H1 (cell line): ENCODE measurements around the gene LRP1-AS. TPM values are rescaled to one million over a fixed set of nuclear protein-coding genes. Genes with fewer than 3 reads are reported as not detected.

Experiments
- CBX8 ChIP-seq: fragments of 300-800, 300-1000 bp; sonication (generic); IDR thresholded peaks from 2 replicates; pipeline ENCODE4 v1.7.1; 2016; ENCODE audit warnings: low read depth, low read length, borderline replicate concordance
- GTF2F1 ChIP-seq: IDR thresholded peaks from 2 replicates; pipeline ENCODE4 v1.6.1; 2012; ENCODE audit warnings: low read depth, low read length, improper control_type of control experiment, borderline replicate concordance
- MAX ChIP-seq: IDR thresholded peaks from 2 replicates; pipeline ENCODE4 v1.6.1; 2012; ENCODE audit warnings: inconsistent platforms
- NANOG ChIP-seq: IDR thresholded peaks from 2 replicates; pipeline ENCODE4 v1.6.1; 2011; ENCODE audit warnings: low read length, low read depth, mild to moderate bottlenecking, inconsistent platforms; ENCODE audit not compliant: insufficient read depth, poor library complexity, severe bottlenecking
- POLR2A ChIP-seq, 2 experiments: IDR thresholded peaks; 1 replicate in 1 of 2; 2 replicates in 1 of 2; pipeline ENCODE4 v1.6.1; 2011; ENCODE audit warnings: low read depth in 2 of 2, low read length in 2 of 2, mild to moderate bottlenecking in 2 of 2; ENCODE audit errors: control extremely low read depth in 1 of 2
- POLR2AphosphoS5 ChIP-seq: IDR thresholded peaks from 2 replicates; pipeline ENCODE4 v1.6.1; 2011; ENCODE audit warnings: low read depth, low read length
- RAD21 ChIP-seq, 2 experiments: IDR thresholded peaks in 1 of 2; conservative IDR thresholded peaks in 1 of 2; 2 replicates each; pipeline ENCODE4 v1.6.1; 2011; ENCODE audit warnings: low read depth in 2 of 2, low read length in 2 of 2, improper control_type of control experiment in 1 of 2, inconsistent platforms in 1 of 2, mild to moderate bottlenecking in 1 of 2, moderate library complexity in 1 of 2
- TCF12 ChIP-seq: IDR thresholded peaks from 2 replicates; pipeline ENCODE4 v1.6.1; 2011; ENCODE audit warnings: low read depth, mild to moderate bottlenecking, low read length
- TEAD4 ChIP-seq: IDR thresholded peaks from 2 replicates; pipeline ENCODE4 v1.6.1; 2012; ENCODE audit warnings: low read depth, low read length, inconsistent platforms, mixed read lengths
- YY1 ChIP-seq: IDR thresholded peaks from 2 replicates; pipeline ENCODE4 v1.6.1; 2011; ENCODE audit warnings: low read depth, mild to moderate bottlenecking, low read length
- polyA plus RNA-seq, 7 experiments: library from polyadenylated mRNA; depleted of rRNA in 3 of 7; stranded (reverse) in 5 of 7; unstranded in 2 of 7; fragments of >200 nt in 5 of 7; fragments of 200-250 nt in 2 of 7; gene quantifications; 1 replicate in 5 of 7; 2 replicates in 1 of 7; 4 replicates in 1 of 7; pipeline versions ENCODE4 v1.2.1 to v1.2.3, GENCODE V29; 2011 to 2013; ENCODE audit warnings: missing spikeins in 2 of 7, mixed read lengths in 2 of 7
- total RNA-seq: library from RNA; stranded (reverse); fragmentation: NEBNext Ultra II Directional; extraction: Animal tissue kit (Norgen Biotek cat#: 25700); gene quantifications from 2 replicates; pipeline ENCODE4 v1.2.1, GENCODE V29; 2021

LRP1-AS gene
- total and polyA plus RNA-seq, 2 of the 8 experiments (the other 6 are each of a cell fraction or from before 2014, with no cell fraction given): not detected

GRCh38 chr12:57119294-57120085 lies 27.9 kb downstream of the LRP1-AS start (continued):
- TF ChIP-seq NANOG (no peak), GTF2F1 (no peak), MAX (no peak), TCF12 (no peak), YY1 (no peak), TEAD4 (no peak), RAD21 (IDR thresholded peaks at IDR 0.05 in 1 of 2, conservative IDR thresholded peaks at IDR 0.05 in 1 of 2; ENCODE audit: low read depth in 2 of 2, low read length in 2 of 2) (no peak), POLR2A (IDR thresholded peaks at IDR 0.05; ENCODE audit: control extremely low read depth in 1 of 2, low read depth in 2 of 2, low read length in 2 of 2) (no peak), POLR2AphosphoS5 (no peak), CBX8 (no peak)
